Osteocyte (in vitro differentiated cells): ENCODE data around the gene MCM3. TPM values are rescaled to one million over a fixed set of nuclear protein-coding genes. Genes with fewer than 3 reads are reported as not detected.

Source experiments
- DNase-seq: peaks from one replicate; pipeline ENCODE4 v3.0.0; 2021; ENCODE audit warnings: mixed read lengths; ENCODE audit not compliant: unreplicated experiment; ENCODE audit errors: extremely low spot score
- H3K27ac Mint-ChIP-seq: one replicate; pipeline ENCODE4 v1.8.0; 2021; ENCODE audit warnings: mild to moderate bottlenecking, mixed read lengths; ENCODE audit not compliant: unreplicated experiment
- H3K27me3 Mint-ChIP-seq: one replicate; pipeline ENCODE4 v1.8.0; 2021; ENCODE audit warnings: mixed read lengths; ENCODE audit not compliant: unreplicated experiment
- H3K36me3 Mint-ChIP-seq: one replicate; pipeline ENCODE4 v1.8.0; 2021; ENCODE audit warnings: mixed read lengths; ENCODE audit not compliant: unreplicated experiment
- H3K4me1 Mint-ChIP-seq: one replicate; pipeline ENCODE4 v1.8.0; 2021; ENCODE audit warnings: mixed read lengths; ENCODE audit not compliant: unreplicated experiment
- H3K4me3 Mint-ChIP-seq: one replicate; pipeline ENCODE4 v1.8.0; 2021; ENCODE audit warnings: mild to moderate bottlenecking, moderate library complexity, mixed read lengths; ENCODE audit not compliant: unreplicated experiment
- H3K9me3 Mint-ChIP-seq: one replicate; pipeline ENCODE4 v1.8.0; 2021; ENCODE audit warnings: mixed read lengths; ENCODE audit not compliant: unreplicated experiment
- CTCF ChIP-seq: fragments of 200-600 bp; sonication (generic); IDR thresholded peaks from 2 replicates; pipeline ENCODE4 v1.5.0; 2021; ENCODE audit warnings: antibody characterized with exemption, mild to moderate bottlenecking, moderate library complexity
- total RNA-seq: library from RNA; stranded (reverse); gene quantifications from 2 replicates; pipeline ENCODE4 v1.2.1, GENCODE V29; 2021

The MCM3 gene
- total RNA-seq, 1 donor from 2014 or later, result 32.6 TPM

GRCh38 chr6:52254731-52255378, 29.7 kb downstream of the MCM3 start:
- Mint-ChIP-seq H3K4me3 (no peak overlapping the region), H3K9me3 (no peaks in the 10 kb centered on the region), H3K36me3 (no peaks in the 10 kb centered on the region), H3K27me3 (peaks cover 46% of the 10 kb centered on the region), H3K4me1 (peaks cover 3% of the 10 kb centered on the region), H3K27ac (no peak overlapping the region)
- DNase-seq, result no peak
- no peak for TF ChIP-seq CTCF

- TF ChIP-seq CTCF, result no peak
- Mint-ChIP-seq H3K27me3 (peaks cover 56% of the 10 kb centered on the region), H3K4me3 (no peak overlapping the region), H3K36me3 (no peaks in the 10 kb centered on the region), H3K9me3 (no peaks in the 10 kb centered on the region), H3K27ac (no peak overlapping the region), H3K4me1 (peaks cover 3% of the 10 kb centered on the region)
- no peak for DNase-seq
Measured at GRCh38 chr6:52253494-52253893, 31.0 kb downstream of the MCM3 start.

- TF ChIP-seq CTCF, result no peak
- Mint-ChIP-seq H3K4me1 (peaks cover 3% of the 10 kb centered on the region), H3K36me3 (no peaks in the 10 kb centered on the region), H3K9me3 (no peaks in the 10 kb centered on the region), H3K27ac (no peak overlapping the region), H3K4me3 (no peak overlapping the region), H3K27me3 (peaks cover 58% of the 10 kb centered on the region)
- no peak for DNase-seq
Measured at GRCh38 chr6:52251113-52251512, 33.4 kb downstream of the MCM3 start.

- Mint-ChIP-seq H3K9me3 (no peaks in the 10 kb centered on the region), H3K27me3 (peaks cover 53% of the 10 kb centered on the region), H3K4me3 (no peak overlapping the region)
Measured at GRCh38 chr6:52249078-52249477, 35.5 kb downstream of the MCM3 start.

GRCh38 chr6:52245425-52245824, 39.1 kb downstream of the MCM3 start:
- Mint-ChIP-seq H3K27ac (no peak overlapping the region), H3K36me3 (no peaks in the 10 kb centered on the region), H3K27me3 (peaks cover 32% of the 10 kb centered on the region), H3K4me1 (no peaks in the 10 kb centered on the region), H3K9me3 (no peaks in the 10 kb centered on the region), H3K4me3 (no peak overlapping the region)
- no peak for TF ChIP-seq CTCF
- DNase-seq, result no peak

More at GRCh38 chr6:52249078-52249477, 35.5 kb downstream of the MCM3 start:
- no peak for DNase-seq
- no peak for TF ChIP-seq CTCF
- Mint-ChIP-seq H3K36me3 (no peaks in the 10 kb centered on the region), H3K4me1 (peaks cover 3% of the 10 kb centered on the region), H3K27ac (no peak overlapping the region)
